ENCODE data around the gene RAB26.

GRCh38 chr16:2174396-2175131 is 26.1 kb downstream of the RAB26 start:
- TF ChIP-seq, protein P1, sequence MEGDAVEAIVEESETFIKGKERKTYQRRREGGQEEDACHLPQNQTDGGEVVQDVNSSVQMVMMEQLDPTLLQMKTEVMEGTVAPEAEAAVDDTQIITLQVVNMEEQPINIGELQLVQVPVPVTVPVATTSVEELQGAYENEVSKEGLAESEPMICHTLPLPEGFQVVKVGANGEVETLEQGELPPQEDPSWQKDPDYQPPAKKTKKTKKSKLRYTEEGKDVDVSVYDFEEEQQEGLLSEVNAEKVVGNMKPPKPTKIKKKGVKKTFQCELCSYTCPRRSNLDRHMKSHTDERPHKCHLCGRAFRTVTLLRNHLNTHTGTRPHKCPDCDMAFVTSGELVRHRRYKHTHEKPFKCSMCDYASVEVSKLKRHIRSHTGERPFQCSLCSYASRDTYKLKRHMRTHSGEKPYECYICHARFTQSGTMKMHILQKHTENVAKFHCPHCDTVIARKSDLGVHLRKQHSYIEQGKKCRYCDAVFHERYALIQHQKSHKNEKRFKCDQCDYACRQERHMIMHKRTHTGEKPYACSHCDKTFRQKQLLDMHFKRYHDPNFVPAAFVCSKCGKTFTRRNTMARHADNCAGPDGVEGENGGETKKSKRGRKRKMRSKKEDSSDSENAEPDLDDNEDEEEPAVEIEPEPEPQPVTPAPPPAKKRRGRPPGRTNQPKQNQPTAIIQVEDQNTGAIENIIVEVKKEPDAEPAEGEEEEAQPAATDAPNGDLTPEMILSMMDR (IDR thresholded peaks at IDR 0.05), result no peak
- TF ChIP-seq POLR2A (IDR thresholded peaks at IDR 0.05), result no peak
